ENCODE results near the gene PRMT5. TPM values are rescaled to one million over a fixed set of nuclear protein-coding genes. Genes with fewer than 3 reads are reported as not detected.
"Not testable (repeated sequence)": the region's sequence is repeated elsewhere in the genome, so short reads cannot be mapped to it uniquely, and the experiment has no call there.

The PRMT5 gene
- total RNA-seq, 1 donor from 2014 or later, result 89.8 TPM

DNA sequence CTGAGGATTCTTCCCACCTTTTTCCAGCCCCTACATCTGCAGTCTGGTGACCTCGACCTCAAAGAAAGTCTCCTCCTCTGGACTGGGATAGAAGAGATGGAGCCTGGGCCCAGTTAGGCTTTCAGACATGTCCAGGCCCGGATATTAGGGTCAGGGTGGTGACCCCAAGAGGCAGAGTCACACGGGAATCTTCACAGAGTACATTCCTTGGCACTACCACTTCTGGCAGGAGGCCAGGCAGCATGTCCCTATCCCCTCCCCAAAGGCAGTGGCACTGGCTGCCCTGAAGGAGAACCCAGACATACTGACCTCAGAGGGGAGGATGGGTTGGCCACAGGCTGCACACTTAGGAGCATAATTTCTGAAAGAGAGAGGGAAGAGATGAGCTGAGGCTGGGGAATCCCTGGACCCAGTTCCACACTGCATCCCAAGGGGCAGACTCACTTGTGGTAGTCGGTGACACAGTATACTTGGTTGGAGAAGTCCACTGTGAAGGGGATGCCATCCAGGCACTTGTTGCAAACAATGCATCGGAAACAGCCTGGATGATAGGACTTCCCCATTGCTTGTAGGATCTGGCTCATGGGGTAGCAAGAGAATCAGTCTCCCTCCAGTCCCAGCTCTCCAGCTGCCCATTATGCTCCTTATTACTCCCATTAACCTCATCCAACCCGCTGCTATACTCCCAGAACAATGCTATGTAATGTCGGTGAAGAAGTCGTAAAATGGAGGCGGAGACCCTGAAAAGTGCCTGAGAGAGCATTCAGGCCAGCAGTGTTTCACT lies 45.5 kb upstream of the PRMT5 start:
- Mint-ChIP-seq H3K27ac (peak overlapping the region; percentile 44), H3K4me3 (no peak overlapping the region), H3K4me1 (peaks cover 47% of the 10 kb centered on the region), H3K9me3 (no peaks in the 10 kb centered on the region), H3K27me3 (ENCODE audit: low read depth) (no peaks in the 10 kb centered on the region), H3K36me3 (peaks cover 33% of the 10 kb centered on the region)
- DNase-seq (ENCODE audit: low spot score in 2 of 2, unreplicated experiment in 2 of 2), result no peak
- no peak for TF ChIP-seq CTCF (IDR thresholded peaks at IDR 0.05; ENCODE audit: unreplicated experiment)

GRCh38 chr14:22973217-22974032 lies 44.2 kb upstream of the PRMT5 start:
- H3K27me3 Mint-ChIP-seq (ENCODE audit: low read depth), result no peaks in the 10 kb centered on the region
- H3K9me3 Mint-ChIP-seq, result no peaks in the 10 kb centered on the region
- TF ChIP-seq CTCF (IDR thresholded peaks at IDR 0.05; ENCODE audit: unreplicated experiment), result peak; percentile 76
- H3K27ac Mint-ChIP-seq, result peak overlapping the region; percentile 25
- DNase-seq (ENCODE audit: low spot score in 2 of 2, unreplicated experiment in 2 of 2), result no peak
- H3K36me3 Mint-ChIP-seq, result peaks cover 39% of the 10 kb centered on the region
- H3K4me3 Mint-ChIP-seq, result no peak overlapping the region
- H3K4me1 Mint-ChIP-seq, result peaks cover 34% of the 10 kb centered on the region

DNA sequence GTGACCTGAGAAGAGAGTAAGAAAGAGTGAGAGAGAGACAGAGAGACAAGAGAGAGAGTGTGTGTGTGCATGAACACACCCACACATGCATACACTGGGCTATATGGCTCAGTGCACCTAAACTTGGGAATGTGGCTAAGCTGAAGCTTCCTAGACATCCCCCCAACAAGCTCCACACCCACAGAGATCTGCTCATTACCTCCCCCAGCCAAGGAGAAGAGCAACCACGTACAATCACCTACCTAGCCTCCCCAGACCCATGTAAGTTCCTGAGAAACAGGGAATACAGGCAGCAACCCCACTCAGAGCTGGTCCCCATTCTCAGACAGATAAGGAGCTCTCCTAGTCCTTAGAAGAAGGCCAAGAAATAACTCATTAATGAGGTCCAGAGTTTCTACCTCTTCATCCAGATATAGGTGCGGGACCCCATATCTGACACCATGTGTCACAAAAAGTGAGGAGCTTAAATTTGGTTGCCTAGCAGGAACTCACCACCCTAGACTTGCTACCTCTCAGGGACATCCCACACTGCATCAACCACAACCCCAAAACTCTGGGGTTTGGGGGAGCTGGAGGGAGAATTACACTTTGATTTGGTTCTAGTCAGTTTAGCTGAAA lies 43.2 kb upstream of the PRMT5 start:
- H3K27ac Mint-ChIP-seq, result no peak overlapping the region
- H3K36me3 Mint-ChIP-seq, result peaks cover 42% of the 10 kb centered on the region
- H3K4me1 Mint-ChIP-seq, result peaks cover 24% of the 10 kb centered on the region

DNA sequence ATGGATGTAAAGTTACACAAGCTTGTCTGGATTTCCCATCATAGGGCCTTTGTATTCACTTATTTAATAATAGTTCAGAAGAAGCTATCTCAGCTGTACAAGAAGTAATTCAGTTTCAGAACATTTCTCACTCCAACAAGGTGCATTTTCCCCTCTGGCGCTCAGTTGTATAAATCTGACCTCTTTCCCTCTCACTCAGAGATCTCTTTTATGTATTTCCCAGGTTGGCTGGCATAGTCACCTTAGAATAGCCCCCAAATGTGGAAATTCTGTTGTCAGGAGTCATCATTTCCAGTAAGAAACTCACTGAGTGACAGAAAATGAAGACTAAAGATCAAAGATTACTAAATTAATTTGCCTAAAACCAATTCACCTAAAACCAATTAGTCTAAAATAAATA lies 42.0 kb upstream of the PRMT5 start:
- no peak overlapping the region for H3K4me3 Mint-ChIP-seq
- H3K4me1 Mint-ChIP-seq, result peaks cover 11% of the 10 kb centered on the region
- no peak for TF ChIP-seq CTCF (IDR thresholded peaks at IDR 0.05; ENCODE audit: unreplicated experiment)
- no peak overlapping the region for H3K27ac Mint-ChIP-seq
- DNase-seq (ENCODE audit: low spot score in 2 of 2, unreplicated experiment in 2 of 2), result no peak
- H3K9me3 Mint-ChIP-seq, result no peaks in the 10 kb centered on the region
- peaks cover 37% of the 10 kb centered on the region for H3K36me3 Mint-ChIP-seq
- H3K27me3 Mint-ChIP-seq (ENCODE audit: low read depth), result no peaks in the 10 kb centered on the region

More for the DNA sequence above, 43.2 kb upstream of the PRMT5 start:
- DNase-seq (ENCODE audit: low spot score in 2 of 2, unreplicated experiment in 2 of 2), result no peak
- Mint-ChIP-seq H3K9me3 (no peaks in the 10 kb centered on the region), H3K27me3 (ENCODE audit: low read depth) (no peaks in the 10 kb centered on the region), H3K4me3 (no peak overlapping the region)
- TF ChIP-seq CTCF (IDR thresholded peaks at IDR 0.05; ENCODE audit: unreplicated experiment), result no peak

DNA sequence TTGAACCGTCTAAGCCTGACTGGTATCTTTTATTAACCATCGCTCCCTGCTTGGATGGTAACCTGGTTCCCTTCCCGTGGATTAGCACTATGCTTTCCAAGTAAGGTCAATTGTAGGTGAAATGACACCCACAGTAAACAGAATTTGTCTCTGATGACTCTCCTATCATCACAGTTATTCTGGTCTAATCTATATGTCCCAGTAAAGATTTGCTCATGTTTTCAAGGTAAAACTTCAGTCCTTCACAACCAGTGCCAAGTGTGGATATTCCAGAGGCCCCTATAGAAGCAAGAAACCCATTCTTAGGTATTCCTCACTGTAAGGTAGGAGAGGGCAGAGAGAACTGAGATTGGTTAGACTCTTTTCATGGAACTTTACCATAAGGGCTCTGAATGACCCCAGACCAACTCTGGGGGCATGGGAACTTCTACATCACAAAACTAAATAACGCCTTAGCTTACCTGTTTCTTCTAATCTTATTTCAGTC lies 37.6 kb upstream of the PRMT5 start:
- Mint-ChIP-seq H3K36me3 (peaks cover 16% of the 10 kb centered on the region), H3K27me3 (ENCODE audit: low read depth) (no peaks in the 10 kb centered on the region), H3K27ac (peak overlapping the region; percentile 73), H3K9me3 (no peaks in the 10 kb centered on the region), H3K4me1 (no peaks in the 10 kb centered on the region), H3K4me3 (no peak overlapping the region)
- no peak for TF ChIP-seq CTCF (IDR thresholded peaks at IDR 0.05; ENCODE audit: unreplicated experiment)
- DNase-seq (ENCODE audit: low spot score in 2 of 2, unreplicated experiment in 2 of 2), result no peak

GRCh38 chr14:22965916-22966782 lies 37.0 kb upstream of the PRMT5 start:
- H3K4me1 Mint-ChIP-seq; H3K4me3 Mint-ChIP-seq; DNase-seq (ENCODE audit: low spot score in 2 of 2, unreplicated experiment in 2 of 2); H3K27me3 Mint-ChIP-seq (ENCODE audit: low read depth); H3K27ac Mint-ChIP-seq; H3K9me3 Mint-ChIP-seq: not testable (repeated sequence)
- peaks cover 10% of the 10 kb centered on the region for H3K36me3 Mint-ChIP-seq
